ENCODE measurements around the gene STK11IP. TPM values are rescaled to one million over a fixed set of nuclear protein-coding genes. Genes with fewer than 3 reads are reported as not detected.
A peak's percentile ranks its signal among the peaks of the same experiment; 100 is the strongest.

The STK11IP gene
- total RNA-seq, 1 donor from 2014 or later: 25.5 TPM

- peaks cover 30% of the 10 kb centered on the region for H3K4me1 Mint-ChIP-seq (ENCODE audit: low read depth)
- DNase-seq (ENCODE audit: low spot score): no peak
- H3K36me3 Mint-ChIP-seq (ENCODE audit: low read depth): no peaks in the 10 kb centered on the region
- H3K27ac Mint-ChIP-seq (ENCODE audit: unreplicated experiment): no peak overlapping the region
- H3K27me3 Mint-ChIP-seq (ENCODE audit: low read depth): no peaks in the 10 kb centered on the region
- TF ChIP-seq CTCF (IDR thresholded peaks at IDR 0.05): no peak
- no peaks in the 10 kb centered on the region for H3K9me3 Mint-ChIP-seq (ENCODE audit: low read depth)
- no peak overlapping the region for H3K4me3 Mint-ChIP-seq (ENCODE audit: unreplicated experiment)
Observed at GRCh38 chr2:219593154-219593553, 4.5 kb upstream of the STK11IP start.

- Mint-ChIP-seq H3K27ac (ENCODE audit: unreplicated experiment) (peak overlapping the region; percentile 96), H3K36me3 (ENCODE audit: low read depth) (no peaks in the 10 kb centered on the region), H3K4me3 (ENCODE audit: unreplicated experiment) (no peak overlapping the region)
Observed at GRCh38 chr2:219595256-219595655, 2.4 kb upstream of the STK11IP start.

GRCh38 chr2:219596954-219597551, 604 bp upstream of the STK11IP start:
- Mint-ChIP-seq H3K4me3 (ENCODE audit: unreplicated experiment) (peak overlapping the region; percentile 94), H3K4me1 (ENCODE audit: low read depth) (peaks cover 39% of the 10 kb centered on the region), H3K36me3 (ENCODE audit: low read depth) (peaks cover 4% of the 10 kb centered on the region), H3K9me3 (ENCODE audit: low read depth) (no peaks in the 10 kb centered on the region), H3K27me3 (ENCODE audit: low read depth) (no peaks in the 10 kb centered on the region), H3K27ac (ENCODE audit: unreplicated experiment) (peak overlapping the region; percentile 96)
- no peak for TF ChIP-seq CTCF (IDR thresholded peaks at IDR 0.05)
- DNase-seq (ENCODE audit: low spot score): no peak

More at GRCh38 chr2:219595256-219595655, 2.4 kb upstream of the STK11IP start:
- no peak for DNase-seq (ENCODE audit: low spot score)
- H3K27me3 Mint-ChIP-seq (ENCODE audit: low read depth): no peaks in the 10 kb centered on the region
- H3K9me3 Mint-ChIP-seq (ENCODE audit: low read depth): no peaks in the 10 kb centered on the region
- H3K4me1 Mint-ChIP-seq (ENCODE audit: low read depth): peaks cover 39% of the 10 kb centered on the region
- TF ChIP-seq CTCF (IDR thresholded peaks at IDR 0.05): peak; percentile 23

- Mint-ChIP-seq H3K4me3 (ENCODE audit: unreplicated experiment) (peak overlapping the region; percentile 94), H3K4me1 (ENCODE audit: low read depth) (peaks cover 39% of the 10 kb centered on the region), H3K9me3 (ENCODE audit: low read depth) (no peaks in the 10 kb centered on the region), H3K27ac (ENCODE audit: unreplicated experiment) (peak overlapping the region; percentile 96), H3K27me3 (ENCODE audit: low read depth) (no peaks in the 10 kb centered on the region), H3K36me3 (ENCODE audit: low read depth) (peaks cover 7% of the 10 kb centered on the region)
- TF ChIP-seq CTCF (IDR thresholded peaks at IDR 0.05): no peak
- no peak for DNase-seq (ENCODE audit: low spot score)
Observed at GRCh38 chr2:219598308-219599078, 836 bp downstream of the STK11IP start.

GRCh38 chr2:219603771-219604170, 6.1 kb downstream of the STK11IP start:
- Mint-ChIP-seq H3K36me3 (ENCODE audit: low read depth) (peaks cover 24% of the 10 kb centered on the region), H3K9me3 (ENCODE audit: low read depth) (no peaks in the 10 kb centered on the region), H3K27me3 (ENCODE audit: low read depth) (no peaks in the 10 kb centered on the region), H3K4me3 (ENCODE audit: unreplicated experiment) (no peak overlapping the region), H3K27ac (ENCODE audit: unreplicated experiment) (no peak overlapping the region), H3K4me1 (ENCODE audit: low read depth) (peaks cover 3% of the 10 kb centered on the region)
- no peak for DNase-seq (ENCODE audit: low spot score)
- TF ChIP-seq CTCF (IDR thresholded peaks at IDR 0.05): no peak
